CD4-positive, alpha-beta T cell treated with Interferon alpha-2 for 1 hour (primary cell): ENCODE measurements around the gene SPOP.
A peak's percentile ranks its signal among the peaks of the same experiment; 100 is the strongest.
"Not testable (repeated sequence)": the region's sequence is repeated elsewhere in the genome, so short reads cannot be mapped to it uniquely, and the experiment has no call there.

Source experiments
- DNase-seq, 2 donors: peaks; one replicate each; pipeline ENCODE4 v3.0.0-alpha.2; 2020 to 2022

The SPOP gene

GRCh38 chr17:49695698-49696232 is 17.9 kb upstream of the SPOP start:
- no peak for DNase-seq

GRCh38 chr17:49694847-49695697 is 17.2 kb upstream of the SPOP start:
- DNase-seq: peak; percentile 69 to 78

- DNase-seq: no peak
Measured at GRCh38 chr17:49692751-49693150, 14.9 kb upstream of the SPOP start.

- DNase-seq: no peak
Measured at GRCh38 chr17:49691677-49692191, 13.8 kb upstream of the SPOP start.

GRCh38 chr17:49691086-49691676 is 13.3 kb upstream of the SPOP start:
- no peak for DNase-seq

GRCh38 chr17:49690256-49690655 is 12.4 kb upstream of the SPOP start:
- DNase-seq: no peak

- no peak for DNase-seq
Measured at GRCh38 chr17:49688848-49689247, 11.0 kb upstream of the SPOP start.

- DNase-seq: peak in 1 of 2 donors; percentile 40
Measured at GRCh38 chr17:49687878-49688491, 10.1 kb upstream of the SPOP start.

- DNase-seq: no peak
Measured at GRCh38 chr17:49681106-49681979, 3.4 kb upstream of the SPOP start.

- DNase-seq: no peak
Measured at GRCh38 chr17:49680314-49680713, 2.4 kb upstream of the SPOP start.

GRCh38 chr17:49677134-49677932 is 564 bp downstream of the SPOP start:
- DNase-seq: peak; percentile 95

- peak; percentile 77 to 88 for DNase-seq
Measured at GRCh38 chr17:49676276-49676868, 1.5 kb downstream of the SPOP start.

GRCh38 chr17:49674507-49674906 is 3.4 kb downstream of the SPOP start:
- no peak for DNase-seq

GRCh38 chr17:49673679-49674078 is 4.2 kb downstream of the SPOP start:
- not testable (repeated sequence) for DNase-seq

- no peak for DNase-seq
Measured at GRCh38 chr17:49670641-49671040, 7.3 kb downstream of the SPOP start.

- DNase-seq: no peak
Measured at GRCh38 chr17:49670002-49670401, 7.9 kb downstream of the SPOP start.

- no peak for DNase-seq
Measured at GRCh38 chr17:49667854-49668253, 10.0 kb downstream of the SPOP start.

- no peak for DNase-seq
Measured at GRCh38 chr17:49664706-49665211, 13.1 kb downstream of the SPOP start.

GRCh38 chr17:49659661-49660382 is 18.1 kb downstream of the SPOP start:
- no peak for DNase-seq

- no peak for DNase-seq
Measured at GRCh38 chr17:49656247-49656646, 21.6 kb downstream of the SPOP start.
